NCI-H1417 treated with DMSO at 0.1 percent for 48 hours (cell line): ENCODE measurements around the gene S100A16.
"Not testable (repeated sequence)": the region's sequence is repeated elsewhere in the genome, so short reads cannot be mapped to it uniquely, and the experiment has no call there.

Source experiments
- DNase-seq: peaks from one replicate; lab custom pipeline; 2025; lab: John Stamatoyannopoulos, UW

S100A16 gene

DNA sequence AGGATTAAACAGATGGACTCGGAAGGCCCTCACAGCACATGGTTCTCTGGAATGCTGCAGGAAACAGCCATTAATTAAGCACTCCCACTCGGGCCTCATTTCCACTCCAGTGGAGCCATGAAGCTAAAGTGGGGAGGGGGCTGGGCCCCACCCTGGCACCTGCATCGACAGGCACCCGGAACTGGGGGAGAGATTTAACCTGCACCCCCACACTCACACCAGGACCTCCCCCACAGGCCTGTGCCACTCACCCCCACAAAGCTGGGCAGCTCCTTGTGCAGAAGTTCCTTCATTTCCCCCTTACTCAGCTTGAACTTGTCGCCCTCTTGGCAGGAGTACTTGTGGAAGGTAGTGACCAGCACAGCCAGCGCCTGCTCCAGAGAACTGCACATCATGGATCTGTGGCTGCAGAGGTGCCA is 49.4 kb downstream of the S100A16 start:
- no peak for DNase-seq

DNA sequence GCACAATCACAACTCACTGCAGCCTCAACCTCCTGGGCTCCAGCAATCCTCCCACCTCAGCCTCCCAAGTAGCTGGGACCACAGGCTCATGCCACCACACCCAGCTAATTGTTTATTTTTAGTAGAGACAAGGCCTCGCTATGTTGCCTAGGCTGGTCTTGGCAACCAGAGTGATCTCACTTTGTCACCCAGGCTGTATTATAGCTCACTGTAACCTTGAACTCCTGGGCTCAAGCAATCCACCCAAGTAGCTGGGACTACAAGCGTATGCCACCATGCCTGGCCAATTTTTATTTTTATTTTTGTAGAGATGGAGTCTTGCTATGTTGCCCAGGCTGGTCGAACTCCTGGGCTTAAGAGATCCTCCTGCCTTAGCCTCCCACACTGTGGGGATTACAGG is 50.9 kb downstream of the S100A16 start:
- DNase-seq = not testable (repeated sequence)

- DNase-seq = no peak
Measured at GRCh38 chr1:153561466-153561985, 51.4 kb downstream of the S100A16 start.

DNA sequence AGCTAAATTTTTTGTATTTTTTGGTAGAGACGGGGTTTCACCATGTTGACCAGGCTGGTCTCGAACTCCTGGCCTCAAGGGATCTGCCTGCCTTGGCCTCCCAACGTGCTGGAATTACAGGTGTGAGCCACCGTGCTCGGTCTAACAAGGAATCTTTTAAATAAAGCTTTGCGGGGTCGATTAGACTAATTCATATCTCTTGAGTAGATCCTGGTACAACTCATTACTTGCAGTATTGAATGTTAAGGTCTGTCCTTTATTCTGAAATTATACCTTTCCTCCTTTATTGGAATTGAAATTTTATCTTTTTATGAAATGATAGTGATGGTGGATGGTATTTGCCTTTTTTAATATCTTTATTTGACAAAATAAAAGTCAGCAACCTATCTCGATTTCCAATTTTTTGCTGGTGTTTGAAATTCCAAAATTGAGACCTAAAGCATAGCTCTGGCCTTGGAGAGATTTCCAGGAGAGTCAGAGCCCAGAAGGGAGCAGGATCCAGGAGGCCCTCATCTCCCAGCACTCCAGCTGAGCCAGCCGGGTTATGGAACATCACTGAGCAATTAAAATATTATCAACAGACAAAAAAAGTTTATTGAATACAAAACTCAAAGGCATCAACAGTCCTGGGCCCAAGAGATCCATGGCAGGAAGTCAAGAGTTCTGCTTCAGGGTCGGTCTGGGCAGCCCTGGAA is 52.0 kb downstream of the S100A16 start:
- DNase-seq = no peak

DNA sequence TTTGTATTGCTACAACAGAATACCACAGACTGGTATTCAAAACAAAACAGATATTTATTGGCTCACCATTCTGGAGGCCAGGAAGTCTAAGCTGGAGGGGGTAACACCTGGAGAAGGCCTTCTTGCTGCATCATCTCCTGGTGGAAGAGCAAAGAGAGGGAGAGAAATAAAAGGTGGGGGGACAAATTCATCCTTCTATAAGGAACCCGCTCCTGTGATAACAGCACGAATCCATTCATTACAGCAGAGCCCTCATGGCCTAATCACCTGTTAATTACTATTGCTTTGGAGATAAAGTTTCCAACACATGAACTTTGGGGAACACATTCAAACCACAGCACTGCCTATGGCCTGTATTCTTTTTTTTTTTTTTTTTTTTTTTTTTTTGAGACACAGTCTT is 52.7 kb downstream of the S100A16 start:
- DNase-seq = no peak

DNA sequence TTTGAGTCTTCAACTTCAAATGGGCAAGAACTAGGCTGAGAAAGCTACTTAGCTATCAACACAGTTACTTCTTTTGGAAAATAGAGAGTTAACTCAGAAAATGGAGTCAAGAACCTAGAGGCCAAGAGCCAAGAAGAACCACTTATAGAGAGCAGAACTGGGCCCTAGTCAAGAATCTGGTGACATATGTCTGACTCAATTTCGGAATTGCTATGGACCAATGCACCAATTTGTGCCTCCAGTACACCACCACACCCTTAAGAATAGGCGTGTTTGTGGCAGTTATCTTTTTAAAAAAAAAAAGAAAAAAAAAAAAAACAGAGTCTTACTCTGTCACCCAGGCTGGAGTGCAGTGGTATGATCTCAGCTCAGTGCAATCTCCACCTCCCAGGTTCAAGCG is 55.1 kb downstream of the S100A16 start:
- no peak for DNase-seq
